ENCODE data around the gene TCF12. TPM values are rescaled to one million over a fixed set of nuclear protein-coding genes. Genes with fewer than 3 reads are reported as not detected.

Gene TCF12
- total and polyA plus RNA-seq, 2 donors (not counting 3 experiments of a cell fraction or from before 2014, with no cell fraction given) = 72.1 to 133 TPM

DNA sequence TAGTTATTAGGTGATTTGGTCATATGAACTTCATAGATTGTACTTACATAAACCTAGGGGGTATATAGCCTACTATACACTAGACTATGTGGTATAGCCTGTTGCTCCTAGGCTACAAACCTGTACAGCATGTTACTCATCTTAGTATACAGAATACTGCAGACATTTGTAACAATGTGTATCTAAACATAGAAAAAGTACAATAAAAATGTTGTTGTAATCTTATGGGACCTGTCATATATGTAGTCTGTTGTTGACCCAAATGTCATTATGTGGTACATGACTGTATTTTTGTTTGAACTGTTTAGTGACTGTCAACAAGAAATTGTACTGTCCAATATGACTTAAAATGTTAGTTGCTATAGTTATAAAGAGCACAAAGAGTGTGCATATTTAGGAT is 69.8 kb downstream of the TCF12 start:
- no TSS peak for BruUV-seq (replicated peaks)
- no peak for DNase-seq (ENCODE audit: low read depth, low spot score)
- no peak overlapping the region for H3K4me2 ChIP-seq (ENCODE audit: insufficient read depth, low read length)
- no peak overlapping the region for H2AFZ ChIP-seq (ENCODE audit: low read depth, low read length)
- TF ChIP-seq, protein P1, sequence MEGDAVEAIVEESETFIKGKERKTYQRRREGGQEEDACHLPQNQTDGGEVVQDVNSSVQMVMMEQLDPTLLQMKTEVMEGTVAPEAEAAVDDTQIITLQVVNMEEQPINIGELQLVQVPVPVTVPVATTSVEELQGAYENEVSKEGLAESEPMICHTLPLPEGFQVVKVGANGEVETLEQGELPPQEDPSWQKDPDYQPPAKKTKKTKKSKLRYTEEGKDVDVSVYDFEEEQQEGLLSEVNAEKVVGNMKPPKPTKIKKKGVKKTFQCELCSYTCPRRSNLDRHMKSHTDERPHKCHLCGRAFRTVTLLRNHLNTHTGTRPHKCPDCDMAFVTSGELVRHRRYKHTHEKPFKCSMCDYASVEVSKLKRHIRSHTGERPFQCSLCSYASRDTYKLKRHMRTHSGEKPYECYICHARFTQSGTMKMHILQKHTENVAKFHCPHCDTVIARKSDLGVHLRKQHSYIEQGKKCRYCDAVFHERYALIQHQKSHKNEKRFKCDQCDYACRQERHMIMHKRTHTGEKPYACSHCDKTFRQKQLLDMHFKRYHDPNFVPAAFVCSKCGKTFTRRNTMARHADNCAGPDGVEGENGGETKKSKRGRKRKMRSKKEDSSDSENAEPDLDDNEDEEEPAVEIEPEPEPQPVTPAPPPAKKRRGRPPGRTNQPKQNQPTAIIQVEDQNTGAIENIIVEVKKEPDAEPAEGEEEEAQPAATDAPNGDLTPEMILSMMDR (IDR thresholded peaks at IDR 0.05; ENCODE audit: extremely low read depth in 1 of 2, insufficient read depth in 1 of 2, low read depth in 1 of 2, low read length in 2 of 2) = no peak
- TF ChIP-seq FOS (IDR thresholded peaks at IDR 0.05; ENCODE audit: borderline replicate concordance, insufficient read depth, low read length) = no peak
- TF ChIP-seq, protein P2, sequence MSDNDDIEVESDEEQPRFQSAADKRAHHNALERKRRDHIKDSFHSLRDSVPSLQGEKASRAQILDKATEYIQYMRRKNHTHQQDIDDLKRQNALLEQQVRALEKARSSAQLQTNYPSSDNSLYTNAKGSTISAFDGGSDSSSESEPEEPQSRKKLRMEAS (IDR thresholded peaks at IDR 0.05; ENCODE audit: insufficient read depth, insufficient read length) = no peak
- no peak for TF ChIP-seq MYC (IDR thresholded peaks at IDR 0.05; ENCODE audit: low read depth, low read length)
- no peak for TF ChIP-seq JUN (IDR thresholded peaks at IDR 0.05; ENCODE audit: borderline replicate concordance, insufficient read depth, insufficient read length, low read depth)
- TF ChIP-seq GATA2 (IDR thresholded peaks at IDR 0.05; ENCODE audit: insufficient read depth, insufficient read length, low read depth, low read length) = no peak
- TF ChIP-seq EZH2 (IDR thresholded peaks at IDR 0.05; ENCODE audit: borderline replicate concordance, low read depth, low read length, severe bottlenecking) = no peak
- no peak for TF ChIP-seq POLR2AphosphoS5 (IDR thresholded peaks at IDR 0.05; ENCODE audit: insufficient read depth, low read depth, low read length)
- TF ChIP-seq POLR2A (IDR thresholded peaks at IDR 0.05; ENCODE audit: low read depth, low read length) = no peak
- H3K9ac ChIP-seq (replicated peaks; ENCODE audit: extremely low read depth, insufficient read depth, low read length) = no peak overlapping the region
- H3K79me2 ChIP-seq (ENCODE audit: control insufficient read depth, insufficient read depth, low read length) = peaks cover 76% of the 10 kb centered on the region
- no peak overlapping the region for H3K27ac ChIP-seq (ENCODE audit: insufficient read depth, low read depth, low read length)
- intact Hi-C loops (cut with micrococcal nuclease) (no loop called here), dilution Hi-C loops (cut with MboI; ENCODE audit: extremely low pct_ligation_motif_present, low sequenced_read_pairs) (no loop called here)
- FAIRE-seq = no peak
- no peaks in the 10 kb centered on the region for H3K9me3 ChIP-seq (replicated peaks; ENCODE audit: control insufficient read depth, insufficient read depth, low read length)
- H3K27me3 ChIP-seq (ENCODE audit: control insufficient read depth in 2 of 2, insufficient read depth in 2 of 2, low read length in 2 of 2) = no peaks in the 10 kb centered on the region
- H3K4me1 ChIP-seq (ENCODE audit: control insufficient read depth, extremely low read depth, insufficient read depth, low read length) = peaks cover 28% of the 10 kb centered on the region
- CTCF ChIA-PET = interaction anchor here (1.6 kb wide), 1 partner anchor 68 kb away, joined by 3 read pairs; no protein-coding TSS in a partner anchor
- H4K20me1 ChIP-seq (replicated peaks; ENCODE audit: control insufficient read depth, extremely low read depth, insufficient read depth, low read length) = peaks cover 8% of the 10 kb centered on the region
- no peak overlapping the region for H3K4me3 ChIP-seq (replicated peaks in 1 of 3; ENCODE audit: insufficient read depth in 1 of 3, low read depth in 1 of 3, low read length in 3 of 3)
- H3K36me3 ChIP-seq (ENCODE audit: control insufficient read depth in 2 of 2, extremely low read depth in 1 of 2, insufficient read depth in 2 of 2, low read length in 2 of 2) = no peaks in the 10 kb centered on the region
- POLR2A ChIA-PET = no interaction called here
- no peaks in the 10 kb centered on the region for H3K9me1 ChIP-seq (replicated peaks; ENCODE audit: control insufficient read depth, extremely low read depth, insufficient read depth, low read length)
